ENCODE data around the gene HEG1.
A peak's percentile ranks its signal among the peaks of the same experiment; 100 is the strongest.

HEG1 gene

GRCh38 chr3:125069968-125070745 lies 14.4 kb upstream of the HEG1 start:
- no peak for DNase-seq

GRCh38 chr3:125069452-125069851 lies 13.7 kb upstream of the HEG1 start:
- no peak for DNase-seq

GRCh38 chr3:125068265-125068664 lies 12.5 kb upstream of the HEG1 start:
- DNase-seq, result no peak

GRCh38 chr3:125067225-125067624 lies 11.4 kb upstream of the HEG1 start:
- no peak for DNase-seq

- no peak for DNase-seq
Measured at GRCh38 chr3:125062904-125063618, 7.3 kb upstream of the HEG1 start.

GRCh38 chr3:125061646-125062045 lies 5.8 kb upstream of the HEG1 start:
- no peak for DNase-seq

- DNase-seq, result no peak
Measured at GRCh38 chr3:125061170-125061569, 5.4 kb upstream of the HEG1 start.

GRCh38 chr3:125059488-125060245 lies 3.9 kb upstream of the HEG1 start:
- no peak for DNase-seq

GRCh38 chr3:125058959-125059358 lies 3.2 kb upstream of the HEG1 start:
- no peak for DNase-seq

GRCh38 chr3:125058529-125058928 lies 2.7 kb upstream of the HEG1 start:
- DNase-seq, result no peak

GRCh38 chr3:125057186-125057850 lies 1.5 kb upstream of the HEG1 start:
- no peak for DNase-seq

GRCh38 chr3:125055331-125055912 lies 375 bp downstream of the HEG1 start:
- peak in 8 of 51 donors; percentile 33 to 77 (median 43) for DNase-seq

- DNase-seq, result peak in 9 of 51 donors; percentile 15 to 57 (median 30)
Measured at GRCh38 chr3:125054449-125055329, 1.1 kb downstream of the HEG1 start.

GRCh38 chr3:125054062-125054448 lies 1.7 kb downstream of the HEG1 start:
- DNase-seq, result peak in 1 of 51 donors; percentile 37

GRCh38 chr3:125053304-125053699 lies 2.5 kb downstream of the HEG1 start:
- DNase-seq, result no peak

GRCh38 chr3:125052624-125053303 lies 3.0 kb downstream of the HEG1 start:
- DNase-seq, result peak in 10 of 51 donors; percentile 12 to 46 (median 22)

- DNase-seq, result peak in 20 of 51 donors; percentile 9 to 52 (median 32)
Measured at GRCh38 chr3:125051715-125052581, 3.8 kb downstream of the HEG1 start.

- DNase-seq, result no peak
Measured at GRCh38 chr3:125051205-125051604, 4.6 kb downstream of the HEG1 start.
